HepG2 (cell line): ENCODE measurements around the gene LRRN3. TPM values are rescaled to one million over a fixed set of nuclear protein-coding genes. Genes with fewer than 3 reads are reported as not detected.
A peak's percentile ranks its signal among the peaks of the same experiment; 100 is the strongest.

ENCODE experiments used
- ATAC-seq: fragments of 200-7000 bp; cut with Tn5 transposase; 3 replicates; pipeline ENCODE4 v1.9.1; 2020; ENCODE audit warnings: mild to moderate bottlenecking, moderate library complexity
- BruUV-seq: library from RNA; stranded (reverse); fragments of 400-500 nt; replicated peaks from 2 replicates; lab custom pipeline; 2021; lab: Mats Ljungman, UMichigan
- CTCF ChIA-PET: fragments of 300-600 bp; formaldehyde crosslinking; extraction: SDS; loops from one replicate; lab custom pipeline; 2021; ENCODE audit warnings: low total read pairs, inconsistent platforms, low intra/inter-chr PET ratio; lab: Yijun Ruan, JAX
- POLR2A ChIA-PET: fragments of 350-600 bp; sonication (Branson Sonifier 250); formaldehyde crosslinking; loops from one replicate; lab custom pipeline; 2020; ENCODE audit warnings: antibody characterized with exemption, inconsistent platforms; lab: Yijun Ruan, JAX
- DNase-seq: peaks from one replicate; pipeline ENCODE4 v3.0.0-alpha.2; 2015; ENCODE audit warnings: low spot score
- FAIRE-seq: peaks from 3 replicates; lab custom pipeline; 2011; peaks lifted over from hg19 to GRCh38; lab: Jason Lieb, UNC
- H2AFZ ChIP-seq: one replicate; pipeline ENCODE4 v1.6.1; 2011; ENCODE audit warnings: low read length, inconsistent platforms
- H3K27ac ChIP-seq: fragments of 300-600 bp; 3 replicates; pipeline ENCODE4 v1.8.0; 2011; ENCODE audit warnings: mixed run types, mild to moderate bottlenecking, mixed read lengths, low read length, inconsistent platforms; ENCODE audit not compliant: insufficient read depth; ENCODE audit errors: extremely low read length
- H3K27me3 ChIP-seq, 2 experiments: fragments of 200-600 bp in 1 of 2; 2 replicates in 1 of 2; 3 replicates in 1 of 2; pipeline versions ENCODE4 v1.6.0 to v1.8.0; 2011; ENCODE audit warnings: low read length in 2 of 2, mild to moderate bottlenecking in 2 of 2, moderate library complexity in 2 of 2, inconsistent platforms in 1 of 2; ENCODE audit not compliant: insufficient read depth in 2 of 2, control insufficient read depth in 1 of 2
- H3K36me3 ChIP-seq, 2 experiments: fragments of 200-600 bp in 1 of 2; replicated peaks in 1 of 2; 2 replicates in 1 of 2; 3 replicates in 1 of 2; pipeline versions ENCODE4 v1.5.1 to v1.8.0; 2011; ENCODE audit warnings: low read length in 2 of 2, inconsistent platforms in 1 of 2; ENCODE audit not compliant: insufficient read depth in 2 of 2, control insufficient read depth in 1 of 2
- H3K4me1 ChIP-seq: 2 replicates; pipeline ENCODE4 v1.5.1; 2012; ENCODE audit warnings: low read length, inconsistent platforms; ENCODE audit not compliant: insufficient read depth
- H3K4me2 ChIP-seq: 2 replicates; pipeline ENCODE4 v1.6.0; 2011; ENCODE audit warnings: low read depth, low read length, inconsistent platforms
- H3K4me3 ChIP-seq, 3 experiments: fragments of 200-600 bp in 1 of 3; sonication (generic), shearing (Covaris generic) in 1 of 3; replicated peaks in 1 of 3; 2 replicates each; pipeline ENCODE4 v1.5.1; 2011 to 2016; ENCODE audit warnings: low read length in 3 of 3, inconsistent platforms in 2 of 3, low read depth in 2 of 3, mild to moderate bottlenecking in 2 of 3, control low read depth in 1 of 3, mixed read lengths in 1 of 3; ENCODE audit not compliant: insufficient read depth in 1 of 3
- H3K79me2 ChIP-seq: one replicate; pipeline ENCODE4 v1.6.1; 2011; ENCODE audit warnings: low read length, inconsistent platforms; ENCODE audit not compliant: insufficient read depth
- H3K9ac ChIP-seq: 2 replicates; pipeline ENCODE4 v1.6.0; 2011; ENCODE audit warnings: mild to moderate bottlenecking, low read depth, low read length, inconsistent platforms; ENCODE audit not compliant: insufficient read depth
- H3K9me3 ChIP-seq: 2 replicates; pipeline ENCODE4 v1.5.1; 2012; ENCODE audit warnings: mild to moderate bottlenecking, low read length
- H4K20me1 ChIP-seq: 2 replicates; pipeline ENCODE4 v1.6.0; 2011; ENCODE audit warnings: inconsistent platforms, mild to moderate bottlenecking, low read length, moderate library complexity; ENCODE audit not compliant: insufficient read depth
- FOXC1 ChIP-seq: sonication (generic); formaldehyde crosslinking; IDR thresholded peaks from 2 replicates; pipeline ENCODE4 v1.8.0; 2022; ENCODE audit warnings: mild to moderate bottlenecking, missing genetic modification reagents, borderline replicate concordance
- NFYC ChIP-seq: IDR thresholded peaks from 2 replicates; pipeline ENCODE4 v1.6.1; 2016; ENCODE audit warnings: missing genetic modification reagents, missing compliant biosample characterization
- NONO ChIP-seq, 2 experiments: fragments of 450-650 bp in 1 of 2; sonication (generic) in 1 of 2; formaldehyde crosslinking in 1 of 2; IDR thresholded peaks in 1 of 2; conservative IDR thresholded peaks in 1 of 2; 2 replicates each; pipeline versions ENCODE4 v1.6.1 to v1.8.0; 2017 to 2022; ENCODE audit warnings: mild to moderate bottlenecking in 1 of 2, missing genetic modification reagents in 1 of 2, moderate library complexity in 1 of 2
- SMAD1 ChIP-seq: sonication (generic); formaldehyde crosslinking; IDR thresholded peaks from 2 replicates; pipeline ENCODE4 v1.4.0; 2020; ENCODE audit warnings: missing genetic modification reagents, low read depth, mild to moderate bottlenecking, borderline replicate concordance
- ZBTB46 ChIP-seq: sonication (generic); formaldehyde crosslinking; IDR thresholded peaks from 2 replicates; pipeline ENCODE4 v1.4.0; 2020; ENCODE audit warnings: mild to moderate bottlenecking, missing genetic modification reagents, borderline replicate concordance
- ZNF17 ChIP-seq: sonication (generic); formaldehyde crosslinking; IDR thresholded peaks from 2 replicates; pipeline ENCODE4 v1.5.0; 2020; ENCODE audit warnings: mild to moderate bottlenecking, missing genetic modification reagents
- ZNF432 ChIP-seq: sonication (generic); formaldehyde crosslinking; IDR thresholded peaks from 2 replicates; pipeline ENCODE4 v1.5.0; 2020; ENCODE audit warnings: missing genetic modification reagents, mild to moderate bottlenecking, borderline replicate concordance
- ZNF550 ChIP-seq: sonication (generic); formaldehyde crosslinking; IDR thresholded peaks from 2 replicates; pipeline ENCODE4 v1.4.0; 2020; ENCODE audit warnings: mild to moderate bottlenecking, missing genetic modification reagents, borderline replicate concordance
- WGBS: methylation state at CpG from one replicate; pipeline ENCODE4 v1.1.6; 2017; ENCODE audit warnings: low lambda C conversion rate; 5-methylcytosine and 5-hydroxymethylcytosine counted together
- in situ Hi-C: cut with HindIII; loops from 2 replicates; pipeline ENCODE4 v1.10.0; 2017; ENCODE audit warnings: low pct_unique_long_range_greater_than_20kb; ENCODE audit not compliant: extremely low pct_ligation_motif_present
- intact Hi-C: fragments of 100-400 bp; cut with micrococcal nuclease; formaldehyde crosslinking; loops from one replicate; pipeline ENCODE4 v1.10.0; 2022; ENCODE audit not compliant: unreplicated experiment
- polyA plus RNA-seq, 8 experiments: library from polyadenylated mRNA; depleted of rRNA in 3 of 8; stranded (reverse) in 7 of 8; unstranded in 1 of 8; fragments of >200 nt; fragmentation: Illumina TruSeq in 4 of 8; extraction: Trizol in 4 of 8; gene quantifications; 2 replicates each; pipeline versions ENCODE4 v1.2.1 to v1.2.3, GENCODE V29; 2011 to 2016; ENCODE audit warnings: low read depth in 4 of 8, missing spikeins in 1 of 8, mixed read lengths in 1 of 8; ENCODE audit not compliant: insufficient read depth in 1 of 8
- total RNA-seq, 5 experiments: library from RNA; depleted of rRNA; stranded (reverse); fragments of >200 nt; fragmentation: Illumina TruSeq; extraction: Trizol; gene quantifications; 2 replicates each; pipeline ENCODE4 v1.2.3, GENCODE V29; 2016; ENCODE audit warnings: low read depth in 1 of 5
- TF ChIP-seq, protein P1 (sequence below), 2 experiments: IDR thresholded peaks; 2 replicates each; pipeline ENCODE4 v1.6.1; 2011 to 2012; ENCODE audit warnings: low read length in 2 of 2, borderline replicate concordance in 1 of 2, low read depth in 1 of 2, mild to moderate bottlenecking in 1 of 2, moderate library complexity in 1 of 2
- TF ChIP-seq, protein P2 (sequence below): sonication (generic); formaldehyde crosslinking; IDR thresholded peaks from 2 replicates; pipeline ENCODE4 v1.5.0; 2020; ENCODE audit warnings: missing genetic modification reagents

LRRN3 gene
- total and polyA plus RNA-seq, 2 of the 13 experiments (the other 11 are each of a cell fraction or from before 2014, with no cell fraction given): 0.07 TPM; not detected in 1

DNA sequence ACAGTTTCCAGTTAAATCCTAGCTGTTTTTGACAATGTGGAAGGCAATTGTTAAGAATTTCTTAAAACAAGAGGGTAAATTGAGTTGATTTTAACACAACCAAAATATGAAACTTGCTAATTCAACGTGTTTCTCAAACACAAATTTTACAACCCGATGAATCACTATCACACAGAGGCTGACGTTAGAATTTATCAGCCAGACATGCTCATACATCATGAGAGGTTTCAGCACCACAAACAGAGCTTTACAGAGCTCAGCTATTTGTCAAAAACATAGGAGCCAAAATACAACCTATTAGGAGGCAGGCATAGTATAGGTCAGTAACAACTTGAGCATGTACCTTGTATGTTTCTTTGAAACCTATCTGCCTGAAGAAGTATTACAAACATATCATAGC is 36.1 kb downstream of the LRRN3 start:
- Histone ChIP-seq H3K4me3 (no peak overlapping the region), H3K79me2 (no peaks in the 10 kb centered on the region), H3K27me3 (no peaks in the 10 kb centered on the region), H3K9me3 (no peaks in the 10 kb centered on the region), H2AFZ (no peak overlapping the region), H4K20me1 (no peaks in the 10 kb centered on the region), H3K4me2 (no peak overlapping the region), H3K27ac (no peak overlapping the region), H3K9ac (no peak overlapping the region), H3K36me3 (no peaks in the 10 kb centered on the region), H3K4me1 (no peaks in the 10 kb centered on the region)
- CTCF ChIA-PET: no interaction called here
- intact Hi-C loops: no loop called here
- in situ Hi-C loops: no loop called here
- POLR2A ChIA-PET: no interaction called here
- no peak for TF ChIP-seq FOXC1 (CRISPR knock-in tag)
- TF ChIP-seq, protein P1, sequence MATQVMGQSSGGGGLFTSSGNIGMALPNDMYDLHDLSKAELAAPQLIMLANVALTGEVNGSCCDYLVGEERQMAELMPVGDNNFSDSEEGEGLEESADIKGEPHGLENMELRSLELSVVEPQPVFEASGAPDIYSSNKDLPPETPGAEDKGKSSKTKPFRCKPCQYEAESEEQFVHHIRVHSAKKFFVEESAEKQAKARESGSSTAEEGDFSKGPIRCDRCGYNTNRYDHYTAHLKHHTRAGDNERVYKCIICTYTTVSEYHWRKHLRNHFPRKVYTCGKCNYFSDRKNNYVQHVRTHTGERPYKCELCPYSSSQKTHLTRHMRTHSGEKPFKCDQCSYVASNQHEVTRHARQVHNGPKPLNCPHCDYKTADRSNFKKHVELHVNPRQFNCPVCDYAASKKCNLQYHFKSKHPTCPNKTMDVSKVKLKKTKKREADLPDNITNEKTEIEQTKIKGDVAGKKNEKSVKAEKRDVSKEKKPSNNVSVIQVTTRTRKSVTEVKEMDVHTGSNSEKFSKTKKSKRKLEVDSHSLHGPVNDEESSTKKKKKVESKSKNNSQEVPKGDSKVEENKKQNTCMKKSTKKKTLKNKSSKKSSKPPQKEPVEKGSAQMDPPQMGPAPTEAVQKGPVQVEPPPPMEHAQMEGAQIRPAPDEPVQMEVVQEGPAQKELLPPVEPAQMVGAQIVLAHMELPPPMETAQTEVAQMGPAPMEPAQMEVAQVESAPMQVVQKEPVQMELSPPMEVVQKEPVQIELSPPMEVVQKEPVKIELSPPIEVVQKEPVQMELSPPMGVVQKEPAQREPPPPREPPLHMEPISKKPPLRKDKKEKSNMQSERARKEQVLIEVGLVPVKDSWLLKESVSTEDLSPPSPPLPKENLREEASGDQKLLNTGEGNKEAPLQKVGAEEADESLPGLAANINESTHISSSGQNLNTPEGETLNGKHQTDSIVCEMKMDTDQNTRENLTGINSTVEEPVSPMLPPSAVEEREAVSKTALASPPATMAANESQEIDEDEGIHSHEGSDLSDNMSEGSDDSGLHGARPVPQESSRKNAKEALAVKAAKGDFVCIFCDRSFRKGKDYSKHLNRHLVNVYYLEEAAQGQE (IDR thresholded peaks at IDR 0.05; ENCODE audit: borderline replicate concordance in 1 of 2, low read depth in 1 of 2, low read length in 2 of 2): peak in 1 of 2 experiments; percentile 60; a peak in 2 of 4 replicates
- ATAC-seq (no peak), FAIRE-seq (no peak), DNase-seq (no peak)
- WGBS: 62% methylated on average over 3 of the region's 3 CpGs
- no TSS peak for BruUV-seq

GRCh38 chr7:111129435-111129834 is 38.5 kb downstream of the LRRN3 start:
- no peak for ATAC-seq
- Histone ChIP-seq H2AFZ (no peak overlapping the region), H3K4me2 (no peak overlapping the region), H3K36me3 (no peaks in the 10 kb centered on the region), H3K27ac (no peak overlapping the region), H3K4me3 (no peak overlapping the region), H4K20me1 (no peaks in the 10 kb centered on the region), H3K4me1 (no peaks in the 10 kb centered on the region), H3K9me3 (no peaks in the 10 kb centered on the region), H3K79me2 (no peaks in the 10 kb centered on the region), H3K9ac (no peak overlapping the region), H3K27me3 (no peaks in the 10 kb centered on the region)
- 77% methylated on average over 4 of the region's 4 CpGs for WGBS
- no TSS peak for BruUV-seq
- ChIA-PET POLR2A (no interaction called here), CTCF (no interaction called here)
- no peak for FAIRE-seq
- in situ Hi-C loops (no loop called here), intact Hi-C loops (no loop called here)
- DNase-seq: no peak
- TF ChIP-seq ZNF432: no peak
- no peak for TF ChIP-seq ZNF17 (CRISPR knock-in tag)
- no peak for TF ChIP-seq NFYC (CRISPR knock-in tag)
- TF ChIP-seq ZBTB46 (CRISPR knock-in tag): no peak
- TF ChIP-seq, protein P2, sequence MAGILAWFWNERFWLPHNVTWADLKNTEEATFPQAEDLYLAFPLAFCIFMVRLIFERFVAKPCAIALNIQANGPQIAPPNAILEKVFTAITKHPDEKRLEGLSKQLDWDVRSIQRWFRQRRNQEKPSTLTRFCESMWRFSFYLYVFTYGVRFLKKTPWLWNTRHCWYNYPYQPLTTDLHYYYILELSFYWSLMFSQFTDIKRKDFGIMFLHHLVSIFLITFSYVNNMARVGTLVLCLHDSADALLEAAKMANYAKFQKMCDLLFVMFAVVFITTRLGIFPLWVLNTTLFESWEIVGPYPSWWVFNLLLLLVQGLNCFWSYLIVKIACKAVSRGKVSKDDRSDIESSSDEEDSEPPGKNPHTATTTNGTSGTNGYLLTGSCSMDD (CRISPR knock-in tag): no peak
- TF ChIP-seq ZNF550 (CRISPR knock-in tag): no peak
- no peak for TF ChIP-seq SMAD1 (CRISPR knock-in tag)
- TF ChIP-seq NONO (IDR thresholded peaks at IDR 0.05): no peak
- no peak for TF ChIP-seq NONO (CRISPR knock-in tag; conservative IDR thresholded peaks at IDR 0.05)
